CD4-positive, alpha-beta T cell treated with Interleukin-15 for 4 hours (primary cell): Measurements from ENCODE around the gene DPH5.
"Not testable (repeated sequence)": the region's sequence is repeated elsewhere in the genome, so short reads cannot be mapped to it uniquely, and the experiment has no call there.

Experiments used
- DNase-seq: peaks from one replicate; pipeline ENCODE4 v3.0.0-alpha.2; 2020; ENCODE audit warnings: low spot score

Gene DPH5

GRCh38 chr1:101025657-101026429 is at the start of gene DPH5:
TSS of gene DPH5 (minus strand) at chr1:101025784. CDS start at chr1:101025443, 341 bp downstream.
- peak; percentile 90 for DNase-seq

GRCh38 chr1:101073836-101074235 is 48.3 kb upstream of the DPH5 start:
- no peak for DNase-seq

- no peak for DNase-seq
Observed at GRCh38 chr1:101071470-101071891, 45.9 kb upstream of the DPH5 start.

- no peak for DNase-seq
Observed at GRCh38 chr1:101069158-101069557, 43.6 kb upstream of the DPH5 start.

GRCh38 chr1:101066937-101067335 is 41.4 kb upstream of the DPH5 start:
- not testable (repeated sequence) for DNase-seq

GRCh38 chr1:101066260-101066936 is 40.8 kb upstream of the DPH5 start:
- no peak for DNase-seq

GRCh38 chr1:101065575-101065974 is 40.0 kb upstream of the DPH5 start:
- no peak for DNase-seq

- no peak for DNase-seq
Observed at GRCh38 chr1:101064697-101065096, 39.1 kb upstream of the DPH5 start.

GRCh38 chr1:101060992-101061391 is 35.4 kb upstream of the DPH5 start:
- no peak for DNase-seq

- DNase-seq: no peak
Observed at GRCh38 chr1:101059945-101060542, 34.5 kb upstream of the DPH5 start.

GRCh38 chr1:101055623-101056022 is 30.0 kb upstream of the DPH5 start:
- DNase-seq: no peak

- DNase-seq: no peak
Observed at GRCh38 chr1:101051688-101052638, 26.4 kb upstream of the DPH5 start.

GRCh38 chr1:101050869-101051268 is 25.3 kb upstream of the DPH5 start:
- no peak for DNase-seq

- DNase-seq: no peak
Observed at GRCh38 chr1:101044749-101045148, 19.2 kb upstream of the DPH5 start.

- DNase-seq: no peak
Observed at GRCh38 chr1:101044259-101044658, 18.7 kb upstream of the DPH5 start.

GRCh38 chr1:101043776-101044175 is 18.2 kb upstream of the DPH5 start:
- no peak for DNase-seq

- DNase-seq: no peak
Observed at GRCh38 chr1:101041300-101041699, 15.7 kb upstream of the DPH5 start.

GRCh38 chr1:101040666-101041065 is 15.1 kb upstream of the DPH5 start:
- DNase-seq: no peak

GRCh38 chr1:101039245-101039644 is 13.7 kb upstream of the DPH5 start:
- no peak for DNase-seq

GRCh38 chr1:101037316-101037715 is 11.7 kb upstream of the DPH5 start:
- DNase-seq: no peak

GRCh38 chr1:101033017-101033416 is 7.4 kb upstream of the DPH5 start:
- DNase-seq: no peak

- DNase-seq: not testable (repeated sequence)
Observed at GRCh38 chr1:101032129-101032528, 6.5 kb upstream of the DPH5 start.
